GM19239 (cell line): ENCODE data around the gene SDR42E1.

Experiments
- DNase-seq: peaks from one replicate; pipeline ENCODE4 v3.0.0; 2011; ENCODE audit warnings: low spot score; ENCODE audit not compliant: insufficient read length
- FAIRE-seq: peaks from 2 replicates; lab custom pipeline; 2011; peaks lifted over from hg19 to GRCh38; lab: Jason Lieb, UNC

Gene SDR42E1

GRCh38 chr16:82011199-82011641 lies at the start of gene SDR42E1:
SDR42E1 (minus strand) TSS chr16:82011470; CDS start chr16:82000858, 10,612 bp downstream.
- DNase-seq (peak; percentile 54), FAIRE-seq (peak; percentile 76)

DNA sequence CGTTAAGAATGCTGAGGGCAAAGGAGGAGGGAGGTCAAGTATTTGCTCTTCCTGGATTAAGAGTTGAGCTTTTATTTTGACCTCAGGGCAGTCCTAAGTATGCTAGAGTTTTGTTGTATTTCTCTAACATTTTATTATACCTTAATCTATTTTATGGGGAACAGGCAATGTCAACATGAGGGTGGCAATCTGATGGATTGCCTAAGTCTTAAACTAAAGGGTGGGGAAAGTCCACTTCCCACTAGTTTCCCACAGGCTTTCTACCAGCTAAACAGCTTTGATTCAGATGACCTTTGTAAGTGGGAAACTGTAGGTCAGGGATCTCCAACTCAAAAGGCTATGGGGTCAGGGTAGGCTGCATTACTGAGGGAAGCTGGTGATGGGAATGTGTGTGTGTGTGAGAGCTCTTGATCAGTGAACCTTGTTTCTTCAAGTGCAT lies 48.7 kb upstream of the SDR42E1 start:
- DNase-seq (no peak), FAIRE-seq (no peak)

DNA sequence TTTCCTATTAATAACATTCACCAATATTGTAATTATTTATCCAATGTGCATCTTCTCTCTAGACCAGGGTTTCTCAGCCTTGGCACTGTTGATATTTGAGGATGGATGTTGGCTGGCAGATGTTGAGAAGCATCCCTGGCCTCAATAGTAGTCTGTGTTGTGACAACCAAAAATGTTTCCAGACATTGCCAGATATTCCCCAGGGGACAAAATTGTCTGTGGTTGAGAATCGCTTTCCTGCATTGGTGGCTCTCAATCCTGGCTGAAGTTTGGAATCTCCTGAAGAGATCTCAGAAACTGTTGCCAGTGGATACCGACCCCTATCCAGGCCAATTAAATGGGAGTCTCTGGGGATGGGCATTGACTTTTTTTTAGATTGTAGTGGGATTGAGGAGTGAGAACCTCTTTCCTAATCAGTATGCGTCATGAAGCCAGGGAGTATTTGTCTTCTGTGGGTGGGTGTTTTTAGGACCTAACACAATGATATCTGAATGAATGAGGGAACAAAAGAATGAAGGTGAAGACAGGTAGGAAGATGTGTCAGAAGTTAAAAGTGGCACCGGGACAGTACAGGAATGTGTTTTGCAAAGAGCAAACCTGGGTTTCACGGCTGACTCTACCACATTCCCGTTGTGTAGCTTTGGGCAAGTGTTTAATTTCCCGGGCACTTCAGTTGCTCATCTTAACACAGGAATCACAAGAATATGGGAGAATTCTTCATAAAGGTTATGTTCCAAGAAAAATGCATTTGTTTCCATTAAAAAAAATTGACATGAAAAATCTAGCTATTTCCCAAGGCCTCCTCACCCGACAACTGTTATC lies 48.1 kb upstream of the SDR42E1 start:
- FAIRE-seq (no peak), DNase-seq (no peak)

- DNase-seq = no peak
- FAIRE-seq = no peak
Measured at GRCh38 chr16:82056550-82056896, 45.3 kb upstream of the SDR42E1 start.

DNA sequence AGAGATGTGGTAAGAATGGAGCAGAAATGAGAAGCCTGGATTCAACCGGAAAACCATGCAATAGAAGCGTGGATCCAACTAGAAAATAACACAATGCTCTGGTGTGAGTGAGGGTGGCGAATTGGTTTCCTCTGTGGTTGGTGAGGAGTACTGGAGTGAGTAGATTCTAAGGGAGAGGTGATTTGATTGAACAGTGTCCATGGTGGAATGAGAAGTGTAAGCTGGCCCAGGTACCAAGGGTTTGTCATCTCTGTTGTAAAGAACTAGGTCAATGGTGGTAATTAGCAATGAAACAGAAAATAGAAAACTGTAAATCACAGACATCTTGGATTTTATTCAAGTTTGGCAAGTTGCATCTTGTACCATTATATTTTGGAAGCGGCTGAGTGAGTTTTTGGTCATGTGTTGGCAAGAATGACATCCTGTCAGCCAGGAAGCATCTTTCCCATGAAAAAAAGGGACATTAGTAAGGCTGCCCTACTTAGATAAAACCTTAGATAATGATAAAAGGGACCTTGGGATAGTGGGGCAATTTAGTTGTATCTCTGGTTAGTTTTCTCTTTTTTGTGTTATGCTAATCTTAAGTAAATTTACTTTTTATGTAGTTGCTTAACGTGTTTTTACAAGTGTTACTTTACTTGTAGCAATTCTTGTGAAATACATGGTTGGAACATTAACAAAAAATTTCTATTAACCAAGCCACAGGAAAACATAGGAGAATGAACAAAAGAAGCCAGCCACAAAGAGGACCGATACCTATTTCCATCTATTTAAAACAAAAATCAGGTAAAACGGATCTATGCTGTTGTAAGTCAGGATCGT lies 44.7 kb upstream of the SDR42E1 start:
- no peak for FAIRE-seq

GRCh38 chr16:82055117-82055516 lies 43.8 kb upstream of the SDR42E1 start:
- FAIRE-seq (no peak), DNase-seq (no peak)

More for the DNA sequence above, 44.7 kb upstream of the SDR42E1 start:
- no peak for DNase-seq

DNA sequence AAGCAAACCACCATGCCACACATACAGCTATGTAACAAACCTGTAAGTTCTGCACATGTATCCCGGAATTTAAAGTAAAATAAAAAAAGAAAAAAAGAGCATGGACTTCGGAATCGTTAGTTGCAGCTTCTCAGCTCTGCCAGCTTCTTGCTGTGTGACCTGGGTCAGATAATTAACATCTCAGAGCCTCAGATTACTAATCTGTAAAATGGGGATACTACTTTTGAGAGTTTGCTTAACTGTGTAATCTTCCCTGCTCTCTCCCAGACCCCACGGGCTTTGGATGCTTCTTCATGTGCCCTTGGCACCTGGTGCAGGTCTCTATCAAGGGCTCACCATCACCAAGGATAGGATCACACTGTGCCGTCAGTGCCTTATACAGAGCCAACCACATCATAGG lies 40.4 kb upstream of the SDR42E1 start:
- DNase-seq (no peak), FAIRE-seq (no peak)

GRCh38 chr16:82050909-82051357 lies 39.7 kb upstream of the SDR42E1 start:
- DNase-seq (no peak), FAIRE-seq (no peak)

GRCh38 chr16:82050506-82050905 lies 39.2 kb upstream of the SDR42E1 start:
- no peak for DNase-seq
- FAIRE-seq = no peak

DNA sequence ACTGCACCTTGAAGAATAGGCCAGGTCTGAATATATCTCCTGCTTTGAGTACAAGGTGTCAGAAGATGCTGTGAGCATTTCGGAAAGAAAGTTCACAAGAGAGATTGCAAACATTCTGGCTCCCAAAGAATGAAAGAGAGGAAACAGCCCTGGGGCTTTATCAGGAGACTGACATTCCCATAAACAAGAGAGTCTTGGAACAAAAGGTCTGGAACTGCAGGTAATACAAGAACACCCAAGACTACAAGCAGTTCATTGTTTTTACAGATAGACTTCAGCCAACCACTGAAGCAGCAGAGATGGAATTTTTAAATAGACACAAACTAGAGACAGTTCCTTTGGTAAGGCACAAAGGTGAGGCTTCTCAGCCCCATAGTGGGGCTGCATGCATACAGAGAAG lies 38.2 kb upstream of the SDR42E1 start:
- no peak for FAIRE-seq
- DNase-seq = no peak

- no peak for DNase-seq
- no peak for FAIRE-seq
Measured at GRCh38 chr16:82047787-82048186, 36.5 kb upstream of the SDR42E1 start.

DNA sequence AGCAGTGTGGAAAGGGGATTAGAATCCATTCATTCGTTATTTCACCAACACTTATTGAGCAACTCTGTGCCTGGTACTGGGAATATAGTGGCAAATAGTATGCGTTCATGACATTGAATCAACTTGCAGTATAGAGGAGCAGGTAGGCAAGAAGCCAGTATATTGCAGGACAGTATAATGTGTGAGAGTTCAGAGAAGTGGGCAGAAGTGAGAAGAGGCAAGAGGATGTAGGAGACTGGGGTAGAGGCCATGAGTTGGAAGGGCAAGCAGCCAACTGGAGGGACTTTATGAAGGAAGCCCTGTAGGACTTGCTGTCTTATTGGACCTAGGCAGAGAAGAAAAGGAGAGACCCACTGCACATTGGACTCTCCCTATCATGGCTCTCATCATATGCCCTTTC lies 36.1 kb upstream of the SDR42E1 start:
- DNase-seq (no peak), FAIRE-seq (no peak)

DNA sequence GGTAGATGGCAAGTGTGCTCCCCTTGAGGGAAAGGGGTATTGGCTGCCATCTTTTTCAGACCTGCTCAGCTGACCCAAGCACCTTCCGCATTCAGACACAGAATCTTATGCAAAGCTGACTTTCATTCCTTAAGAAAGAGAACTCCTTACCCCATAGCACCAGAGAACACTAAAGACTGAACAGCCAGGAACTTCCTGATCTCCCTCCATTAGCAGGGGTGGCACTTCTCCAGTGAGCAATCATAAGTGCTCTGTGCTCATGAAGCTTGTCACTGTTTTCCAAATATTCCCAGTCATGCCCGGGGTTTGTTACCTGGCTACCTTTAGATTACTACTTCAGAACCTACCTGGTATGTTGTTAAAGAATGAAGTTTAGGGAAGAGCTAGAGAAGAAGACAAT lies 35.7 kb upstream of the SDR42E1 start:
- no peak for DNase-seq
- no peak for FAIRE-seq

DNA sequence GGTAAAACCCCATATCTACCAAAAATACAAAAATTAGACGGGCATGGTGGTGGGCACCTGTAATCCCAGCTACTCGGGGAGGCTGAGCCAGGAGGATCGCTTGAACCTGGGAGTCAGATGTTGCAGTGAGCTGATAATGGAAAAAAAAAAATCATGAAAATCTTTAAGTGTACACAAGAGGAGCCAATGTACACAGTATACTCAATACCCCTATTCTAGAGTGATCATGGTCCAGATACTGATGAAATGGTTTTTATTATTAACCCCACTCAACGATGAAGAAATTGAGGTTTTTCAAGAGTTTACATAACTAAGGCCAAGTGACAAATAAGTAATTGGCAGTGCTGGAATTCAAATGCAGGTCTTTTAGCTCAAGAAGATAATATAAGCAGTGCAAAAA lies 35.3 kb upstream of the SDR42E1 start:
- no peak for FAIRE-seq
- DNase-seq = no peak

- DNase-seq (no peak), FAIRE-seq (no peak)
Measured at GRCh38 chr16:82045465-82045864, 34.2 kb upstream of the SDR42E1 start.

- DNase-seq (no peak), FAIRE-seq (no peak)
Measured at GRCh38 chr16:82044585-82044911, 33.3 kb upstream of the SDR42E1 start.

DNA sequence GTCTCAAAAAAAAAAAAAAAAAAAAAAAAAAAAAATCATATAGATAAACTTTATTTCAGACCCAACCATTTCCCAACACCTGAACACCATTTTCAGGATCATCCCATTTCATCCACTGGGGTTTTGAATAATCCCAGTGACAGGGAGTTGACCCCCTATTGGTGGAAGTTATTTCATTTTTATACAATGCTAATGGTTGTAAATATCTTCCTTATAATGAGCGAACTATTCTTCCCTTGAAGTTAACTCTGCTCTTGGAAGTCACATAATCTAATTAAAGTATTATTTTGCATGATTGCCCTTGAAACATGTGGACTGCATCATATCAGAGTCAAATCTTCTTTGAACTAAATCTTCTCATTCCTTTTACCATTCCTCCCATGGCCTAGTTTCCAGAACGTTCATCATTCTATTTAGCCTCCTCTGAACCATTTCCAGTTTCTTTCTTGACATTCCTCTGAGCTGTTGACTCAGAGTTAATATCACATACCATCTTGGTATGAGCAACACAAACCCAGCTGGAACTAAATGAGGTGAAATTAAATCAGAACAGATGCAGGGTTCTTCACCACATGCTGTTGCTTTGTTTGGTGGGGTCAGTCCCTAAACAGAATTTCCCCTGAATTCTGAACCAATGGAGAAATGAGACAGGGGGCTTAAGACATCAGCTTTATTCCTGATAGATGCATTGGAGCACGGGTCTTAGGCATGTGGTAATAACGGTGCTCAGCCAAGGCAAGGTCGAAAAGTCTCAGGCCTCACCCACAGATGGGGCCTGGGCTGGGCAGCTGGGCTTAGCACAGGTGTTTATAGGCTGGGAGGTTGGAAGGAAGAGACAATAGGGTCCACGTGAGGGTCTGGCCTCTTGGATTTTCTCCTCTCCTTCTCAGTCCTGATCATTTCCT lies 32.7 kb upstream of the SDR42E1 start:
- FAIRE-seq (no peak), DNase-seq (no peak)

- FAIRE-seq (no peak), DNase-seq (no peak)
Measured at GRCh38 chr16:82042846-82043245, 31.6 kb upstream of the SDR42E1 start.

DNA sequence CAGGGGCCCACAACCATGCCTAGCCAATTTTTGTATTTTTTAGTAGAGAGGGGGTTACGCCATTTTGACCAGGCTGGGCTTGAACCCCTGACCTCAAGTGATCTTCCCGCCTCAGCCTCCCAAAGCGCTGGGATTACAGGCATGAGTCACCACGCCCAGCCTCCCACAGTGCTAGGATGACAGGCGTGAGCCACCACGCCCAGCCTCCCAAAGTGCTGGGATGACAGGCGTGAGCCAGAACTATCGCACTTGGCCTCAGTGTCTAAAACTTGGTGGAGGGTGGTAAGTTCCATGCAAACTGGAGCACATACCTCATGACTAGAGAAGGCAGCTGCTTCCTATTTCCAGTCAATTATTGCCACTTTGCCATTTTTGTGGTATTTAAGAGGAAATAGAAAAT lies 30.9 kb upstream of the SDR42E1 start:
- DNase-seq = no peak

DNA sequence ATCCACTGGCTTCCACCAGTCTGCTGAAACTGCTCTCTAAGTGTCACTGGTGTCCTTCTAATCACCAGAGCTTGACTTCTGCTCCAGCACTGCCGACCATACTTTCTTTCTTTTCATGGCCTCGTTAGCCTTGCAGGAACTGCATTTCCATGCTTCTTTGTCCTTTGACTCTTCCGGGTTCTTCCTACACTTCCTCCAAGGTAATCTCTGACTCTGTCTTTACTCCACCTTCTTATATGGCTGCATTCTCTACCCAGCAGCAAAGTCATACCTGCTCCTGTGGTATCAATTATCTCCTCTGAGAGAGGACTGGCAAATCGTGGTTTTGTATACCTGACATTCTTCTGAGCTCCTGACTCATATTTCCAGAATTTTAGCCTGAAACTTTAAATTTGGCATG lies 30.3 kb upstream of the SDR42E1 start:
- FAIRE-seq = no peak
- DNase-seq = no peak

More for the DNA sequence above, 30.9 kb upstream of the SDR42E1 start:
- FAIRE-seq = no peak
